LHCN-M2 (cell line): Measurements from ENCODE around the gene PRSS56. TPM values are rescaled to one million over a fixed set of nuclear protein-coding genes. Genes with fewer than 3 reads are reported as not detected.

Experiments used
- DNase-seq: peaks from one replicate; pipeline ENCODE4 v3.0.0-alpha.2; 2012; ENCODE audit warnings: low read depth
- total RNA-seq: library from RNA; depleted of rRNA; stranded (reverse); fragments of >200 nt; gene quantifications from 2 replicates; pipeline ENCODE4 v1.2.3, GENCODE V29; 2014

Gene PRSS56
- total RNA-seq, 1 experiment from 2014 or later = 0.40 TPM

DNA sequence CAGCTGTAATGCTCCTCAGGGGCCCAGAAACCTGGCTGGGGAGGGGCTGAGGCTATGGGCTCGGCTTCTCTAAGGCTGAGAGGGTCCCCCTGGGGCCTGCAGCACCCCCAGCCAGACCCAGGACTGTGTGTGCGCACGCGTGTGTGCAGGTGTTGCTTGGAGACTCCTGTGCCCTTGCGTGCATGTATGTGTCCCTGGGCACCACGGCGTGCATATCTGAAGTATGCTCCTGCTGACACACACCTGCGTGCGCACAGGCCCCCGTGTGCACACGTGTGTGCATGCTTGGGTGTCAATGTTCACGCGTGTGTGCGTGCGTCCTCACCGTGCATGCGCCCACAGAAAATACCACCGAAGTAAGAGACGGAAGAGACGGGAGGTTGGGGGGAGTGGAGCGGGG, 17.7 kb upstream of the PRSS56 start:
- DNase-seq = no peak

DNA sequence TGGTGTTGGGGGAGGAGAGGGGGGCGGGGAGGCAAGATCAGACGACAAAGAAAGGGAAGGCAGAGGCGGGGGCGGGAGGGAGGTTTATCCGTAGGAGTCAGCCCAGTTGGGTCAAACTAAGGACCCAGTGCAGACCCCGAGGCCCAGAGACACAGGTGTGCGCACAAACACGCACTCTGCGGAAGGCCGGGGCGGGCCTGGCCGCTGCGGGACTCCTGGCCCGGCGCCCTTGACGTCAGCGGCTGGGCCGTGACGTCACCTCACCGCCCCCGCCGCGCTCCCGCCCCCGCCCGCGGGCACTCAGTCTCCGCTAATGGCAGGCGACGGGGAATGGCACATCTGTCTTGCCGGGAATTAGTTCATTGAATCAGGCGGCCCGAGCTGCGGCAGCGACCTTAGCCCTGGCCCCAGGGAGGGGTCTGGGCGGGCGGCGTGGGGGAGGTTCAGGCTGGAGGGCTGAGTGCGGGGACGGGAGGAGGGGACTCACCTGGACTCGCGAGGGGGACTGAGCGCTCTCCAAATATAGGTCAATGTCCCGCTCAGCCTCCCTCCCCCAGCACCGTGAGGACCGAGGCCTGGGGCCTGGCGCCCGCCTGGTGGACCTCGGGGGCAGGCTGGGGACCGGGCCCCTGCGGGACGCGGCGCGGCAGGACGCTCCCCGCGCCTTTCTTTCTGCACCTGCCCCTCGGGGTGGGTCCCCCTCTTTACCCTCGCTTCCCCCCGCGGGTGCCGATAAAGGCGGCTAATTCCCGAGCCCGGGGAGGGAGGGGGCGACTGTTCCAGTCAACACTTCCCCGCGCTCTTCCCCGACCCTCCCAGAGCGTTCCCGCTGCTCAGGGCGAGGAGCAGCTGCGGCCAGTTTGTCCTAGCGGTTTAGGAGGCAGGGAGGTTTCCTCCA, 17.0 kb upstream of the PRSS56 start:
- DNase-seq = no peak

DNA sequence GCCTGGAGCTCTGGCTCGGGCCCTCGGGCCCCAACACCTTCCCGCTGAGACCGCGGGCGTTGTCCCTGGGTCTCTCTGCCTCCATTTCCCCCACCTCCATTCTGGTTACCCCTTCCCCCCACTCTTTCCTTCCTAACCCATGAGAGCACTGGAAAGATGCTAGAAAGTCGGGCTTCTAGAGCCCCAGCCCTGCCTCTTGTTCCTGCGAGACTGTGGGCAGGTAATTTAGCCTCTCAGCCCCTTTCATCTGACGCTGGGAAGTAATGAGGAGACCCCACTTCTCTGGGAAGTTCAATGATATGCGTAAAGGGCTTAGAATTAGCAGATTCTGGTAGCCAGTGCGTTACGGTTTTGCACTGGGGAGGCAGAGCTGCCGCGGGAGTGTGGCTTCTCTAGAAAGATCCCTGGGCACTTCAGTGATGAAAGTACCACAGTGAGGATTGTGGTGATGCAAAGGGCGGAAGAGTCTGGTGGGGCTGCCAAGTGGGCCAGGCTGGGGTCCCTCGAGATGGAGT, 16.3 kb upstream of the PRSS56 start:
- DNase-seq = no peak

DNA sequence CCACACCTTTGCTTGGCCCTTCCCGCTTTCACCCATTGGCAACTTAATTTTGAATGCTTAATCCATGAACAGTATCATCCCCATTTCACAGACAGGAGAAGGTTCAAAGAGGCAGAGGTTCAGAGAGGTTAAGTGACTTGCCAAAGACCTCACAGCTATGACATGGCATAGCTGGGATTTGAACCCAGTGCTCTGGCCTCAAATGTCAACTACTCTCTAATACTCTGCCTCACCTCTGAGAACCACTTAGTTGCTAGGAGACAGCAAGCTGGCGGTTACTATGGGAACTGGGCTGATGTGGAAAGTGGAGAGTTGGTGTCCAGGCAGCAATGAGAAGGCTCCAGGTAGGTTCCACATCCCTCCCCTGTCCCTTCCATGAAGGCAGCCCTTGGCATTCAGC, 15.8 kb upstream of the PRSS56 start:
- DNase-seq = no peak

DNA sequence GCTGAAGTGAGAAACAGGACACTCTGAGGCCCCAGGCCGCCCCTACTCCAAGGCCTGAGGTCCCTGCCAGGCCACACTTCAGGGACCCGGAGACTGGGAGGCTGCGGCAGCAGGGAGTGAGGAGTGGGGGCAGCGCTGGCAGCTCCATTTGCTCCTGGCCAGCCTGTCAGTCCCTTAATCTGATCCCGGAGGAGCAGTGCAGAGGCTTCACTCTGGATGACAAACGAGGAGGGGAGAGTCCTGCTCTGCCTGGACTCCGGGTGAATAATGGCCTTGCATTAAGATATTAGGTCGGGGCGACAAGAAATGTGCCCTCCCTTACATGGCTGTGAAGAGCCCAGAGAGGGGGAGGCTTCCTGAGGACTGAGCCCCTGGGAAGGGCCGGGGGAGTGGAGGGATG, 14.3 kb upstream of the PRSS56 start:
- DNase-seq = no peak

DNA sequence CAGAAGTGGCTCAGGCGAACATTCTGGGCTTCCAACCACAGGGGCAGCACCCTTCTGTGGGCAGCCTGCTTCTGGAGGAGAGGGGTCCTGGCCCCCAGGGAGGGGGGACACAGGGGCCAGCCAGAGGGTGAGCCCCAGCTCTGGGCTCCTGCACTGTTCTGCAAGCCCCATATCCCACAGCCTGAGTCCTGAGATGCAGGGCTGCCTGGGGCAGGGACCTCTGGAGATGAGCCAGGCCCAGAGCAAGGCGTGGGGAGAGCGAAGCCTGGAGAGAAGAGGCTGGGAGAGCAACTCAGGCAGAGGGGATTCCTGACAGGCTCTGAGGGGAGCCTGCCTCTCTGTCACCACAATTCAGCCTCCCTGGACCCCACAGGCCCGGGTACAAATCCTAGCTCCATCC, 13.5 kb upstream of the PRSS56 start:
- no peak for DNase-seq

DNA sequence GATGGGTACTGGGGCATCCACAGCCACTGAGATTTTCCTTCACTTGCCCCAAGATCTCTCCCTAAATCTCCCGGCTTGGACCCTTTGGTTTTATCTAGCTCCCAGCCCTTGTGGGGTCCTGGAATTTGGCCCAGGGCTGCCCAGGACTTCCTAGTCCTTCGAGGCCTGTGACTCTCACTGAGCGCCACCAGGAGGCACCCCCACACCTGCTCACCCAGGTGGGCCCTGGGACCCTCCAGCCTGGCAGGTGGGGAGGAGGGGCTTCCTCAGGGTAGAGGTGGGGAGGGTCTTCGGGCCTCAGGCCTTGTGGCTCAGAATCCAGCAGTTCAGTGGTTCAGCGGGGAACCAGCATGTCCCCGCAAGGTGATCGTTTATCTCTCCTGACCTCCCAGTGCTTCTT, 11.9 kb upstream of the PRSS56 start:
- DNase-seq = no peak

DNA sequence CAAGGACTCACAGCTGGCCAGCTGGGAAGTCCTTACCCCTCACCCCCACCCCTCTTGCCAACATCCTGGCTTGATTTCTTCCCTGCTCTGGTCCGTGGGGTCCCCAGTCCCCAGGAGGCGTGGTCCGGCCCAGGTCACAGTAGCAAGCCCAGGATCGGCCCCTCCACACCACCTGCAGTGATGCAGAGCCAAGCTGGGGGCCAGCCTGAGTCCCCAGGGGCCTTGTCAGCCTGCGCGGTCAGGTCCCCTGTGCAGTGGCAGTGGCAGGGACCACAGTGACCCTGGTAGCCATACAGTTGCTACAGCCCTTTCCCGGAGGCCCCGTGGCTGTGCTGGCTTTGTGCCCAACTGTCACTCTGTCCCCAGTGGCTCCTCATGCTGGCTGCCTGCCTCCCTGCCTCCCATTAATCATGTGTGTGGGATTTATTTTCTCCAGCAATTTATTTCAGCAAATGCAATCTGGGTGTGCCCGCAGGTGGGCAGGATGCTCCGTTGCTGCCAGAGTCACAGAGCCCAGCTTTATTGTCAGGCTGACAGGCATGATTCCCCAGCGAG, 8.8 kb upstream of the PRSS56 start:
- no peak for DNase-seq

DNA sequence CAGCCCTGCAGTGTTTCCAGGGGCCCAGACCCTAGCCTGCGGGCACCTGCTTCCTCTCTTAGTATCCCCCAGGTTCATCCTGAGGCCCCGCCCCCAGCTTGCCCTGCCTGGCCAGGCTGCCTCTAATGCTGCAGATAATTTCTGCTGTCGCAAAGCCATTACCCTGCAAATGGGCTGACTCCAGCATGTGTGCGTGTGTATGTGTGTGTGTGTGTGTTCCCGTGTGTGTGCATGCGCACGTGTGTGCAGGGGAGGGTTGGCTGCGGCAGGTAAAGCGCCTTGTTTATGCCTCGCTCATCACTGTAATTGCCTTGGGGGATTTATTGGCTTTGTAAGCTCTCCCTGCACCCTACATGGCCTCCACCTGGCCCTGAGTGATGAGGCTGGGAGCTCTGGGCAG, 7.6 kb upstream of the PRSS56 start:
- no peak for DNase-seq

DNA sequence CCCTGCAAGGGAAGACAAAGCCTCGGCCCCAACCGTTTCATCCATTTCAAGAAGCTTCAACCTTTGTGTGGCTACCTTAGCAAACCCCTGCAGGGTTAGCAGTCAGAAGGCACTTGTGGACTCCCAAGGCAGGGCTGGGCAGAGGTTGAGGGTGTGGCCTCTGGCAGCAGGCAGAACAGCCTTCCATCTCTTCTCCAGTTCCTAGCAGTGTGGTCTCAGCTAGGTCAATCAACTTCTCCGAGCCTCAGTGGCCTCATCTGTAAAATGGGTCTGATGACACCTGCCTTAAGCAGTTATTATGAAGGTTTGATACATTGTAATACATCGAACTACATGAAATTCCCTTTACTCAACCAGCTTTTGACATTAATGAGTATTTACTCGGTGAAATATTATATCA, 6.8 kb upstream of the PRSS56 start:
- DNase-seq = no peak

DNA sequence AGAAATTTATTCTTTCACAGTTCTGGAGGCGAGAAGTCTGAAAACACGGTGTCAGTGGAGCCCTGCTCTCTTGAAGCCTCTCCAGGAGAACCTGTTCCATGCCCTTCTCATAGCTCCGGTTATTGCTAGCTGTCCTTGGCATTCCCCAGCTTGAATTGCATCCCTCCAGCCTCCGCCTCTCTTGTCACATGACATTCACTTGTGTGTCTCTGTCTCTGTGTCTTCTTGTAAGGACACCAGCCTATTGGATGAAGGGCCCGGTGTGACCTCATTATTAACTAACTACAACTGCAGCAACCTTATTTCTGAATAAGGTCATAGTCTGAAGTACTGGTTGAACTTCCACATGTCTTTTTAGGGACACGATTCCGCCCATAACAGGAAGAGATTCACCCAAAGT, 4.5 kb upstream of the PRSS56 start:
- no peak for DNase-seq

DNA sequence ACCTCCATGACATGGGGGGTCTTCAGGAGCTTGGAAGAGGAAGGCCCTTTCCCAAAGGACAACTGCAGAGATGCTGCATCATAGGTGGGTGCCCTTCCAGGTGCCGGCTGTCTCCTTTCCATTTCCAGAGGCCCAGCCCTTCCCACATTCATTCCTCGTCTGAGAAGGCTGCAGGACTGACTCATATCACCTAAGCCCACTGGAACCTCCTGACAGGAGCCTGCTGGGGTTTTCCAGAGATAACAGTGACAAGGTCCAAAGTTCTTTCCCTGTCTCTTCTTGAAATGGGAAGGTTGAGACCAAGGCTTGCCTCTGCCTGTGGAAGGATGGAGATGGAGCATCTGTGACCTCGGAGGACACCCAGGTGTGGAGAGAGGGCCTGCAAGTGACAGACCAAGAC, 3.6 kb upstream of the PRSS56 start:
- no peak for DNase-seq

DNA sequence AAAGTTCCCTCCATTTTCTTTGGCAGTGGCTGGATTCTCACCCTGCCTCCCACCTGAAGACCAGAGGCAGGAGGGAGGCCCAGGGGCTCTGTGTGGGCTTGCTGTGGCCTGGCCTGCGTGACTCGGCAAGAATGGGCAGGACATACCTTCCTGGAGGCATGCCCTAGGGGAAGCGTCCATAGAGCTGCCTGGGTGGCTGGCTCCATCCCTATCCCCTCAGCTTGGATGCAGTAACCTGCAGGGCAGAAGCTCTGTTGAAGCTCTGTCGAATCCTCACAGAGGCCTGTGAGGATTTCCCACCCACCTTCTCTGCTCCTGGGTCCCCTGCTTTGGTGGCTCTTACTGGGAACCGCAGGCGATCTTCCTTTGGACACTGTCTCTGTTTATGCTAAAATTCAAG, 1.3 kb upstream of the PRSS56 start:
- DNase-seq = no peak

DNA sequence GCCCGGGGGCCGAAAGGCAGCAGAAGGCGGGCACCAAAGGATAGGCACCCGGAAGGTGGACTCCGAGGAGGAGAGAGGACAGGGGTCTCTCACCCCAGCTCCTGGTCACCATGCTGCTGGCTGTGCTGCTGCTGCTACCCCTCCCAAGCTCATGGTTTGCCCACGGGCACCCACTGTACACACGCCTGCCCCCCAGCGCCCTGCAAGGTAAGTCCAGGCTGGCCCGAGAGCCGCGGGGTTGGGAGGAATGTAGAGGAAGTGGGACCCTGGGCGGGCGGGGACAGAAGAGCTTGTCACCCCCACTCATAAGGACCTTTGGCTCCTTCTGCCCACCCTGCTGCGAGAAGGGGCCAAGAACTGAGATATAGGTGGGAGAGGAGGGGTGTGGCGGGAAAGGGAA, 301 bp downstream of the PRSS56 start:
- no peak for DNase-seq

DNA sequence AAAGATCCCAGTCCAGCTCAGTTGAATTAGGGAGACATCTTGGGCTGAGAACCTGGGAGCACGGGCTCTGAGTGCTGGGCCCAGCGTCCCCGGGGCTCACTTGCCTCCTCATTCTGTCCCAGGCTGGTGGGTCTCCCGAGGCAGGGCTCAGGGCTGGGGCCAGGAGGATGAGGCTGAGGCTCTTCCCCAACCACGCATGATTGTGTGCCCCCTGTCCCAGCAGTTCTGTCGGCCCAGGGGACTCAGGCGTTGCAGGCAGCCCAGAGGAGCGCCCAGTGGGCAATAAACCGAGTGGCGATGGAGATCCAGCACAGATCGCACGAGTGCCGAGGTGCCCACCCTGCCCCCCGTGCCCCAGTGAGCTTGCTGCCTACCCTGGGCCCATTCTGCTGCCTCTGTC, 910 bp downstream of the PRSS56 start:
- no peak for DNase-seq

DNA sequence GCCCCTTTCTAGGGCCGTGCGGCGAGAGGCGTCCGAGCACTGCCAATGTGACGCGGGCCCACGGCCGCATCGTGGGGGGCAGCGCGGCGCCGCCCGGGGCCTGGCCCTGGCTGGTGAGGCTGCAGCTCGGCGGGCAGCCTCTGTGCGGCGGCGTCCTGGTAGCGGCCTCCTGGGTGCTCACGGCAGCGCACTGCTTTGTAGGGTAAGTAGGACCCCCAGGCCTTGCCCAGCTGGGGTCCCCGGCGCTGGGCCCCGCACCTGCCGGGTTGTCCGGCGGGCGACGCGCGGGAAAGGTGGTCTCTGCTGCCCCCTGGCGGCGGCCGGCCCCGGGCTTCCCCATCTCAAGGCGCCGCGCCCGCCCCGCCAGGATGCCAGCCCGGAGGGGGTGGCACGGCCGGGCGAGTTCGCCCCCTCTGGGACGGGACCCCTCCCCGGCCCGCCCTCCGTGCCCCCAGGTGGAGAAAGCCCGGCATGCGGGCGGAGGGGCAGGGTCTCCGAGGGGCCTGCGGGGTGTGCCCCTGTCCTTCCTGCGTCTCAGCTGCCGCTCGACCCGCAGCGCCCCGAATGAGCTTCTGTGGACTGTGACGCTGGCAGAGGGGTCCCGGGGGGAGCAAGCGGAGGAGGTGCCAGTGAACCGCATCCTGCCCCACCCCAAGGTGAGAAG, 1.9 kb downstream of the PRSS56 start:
- DNase-seq = no peak

DNA sequence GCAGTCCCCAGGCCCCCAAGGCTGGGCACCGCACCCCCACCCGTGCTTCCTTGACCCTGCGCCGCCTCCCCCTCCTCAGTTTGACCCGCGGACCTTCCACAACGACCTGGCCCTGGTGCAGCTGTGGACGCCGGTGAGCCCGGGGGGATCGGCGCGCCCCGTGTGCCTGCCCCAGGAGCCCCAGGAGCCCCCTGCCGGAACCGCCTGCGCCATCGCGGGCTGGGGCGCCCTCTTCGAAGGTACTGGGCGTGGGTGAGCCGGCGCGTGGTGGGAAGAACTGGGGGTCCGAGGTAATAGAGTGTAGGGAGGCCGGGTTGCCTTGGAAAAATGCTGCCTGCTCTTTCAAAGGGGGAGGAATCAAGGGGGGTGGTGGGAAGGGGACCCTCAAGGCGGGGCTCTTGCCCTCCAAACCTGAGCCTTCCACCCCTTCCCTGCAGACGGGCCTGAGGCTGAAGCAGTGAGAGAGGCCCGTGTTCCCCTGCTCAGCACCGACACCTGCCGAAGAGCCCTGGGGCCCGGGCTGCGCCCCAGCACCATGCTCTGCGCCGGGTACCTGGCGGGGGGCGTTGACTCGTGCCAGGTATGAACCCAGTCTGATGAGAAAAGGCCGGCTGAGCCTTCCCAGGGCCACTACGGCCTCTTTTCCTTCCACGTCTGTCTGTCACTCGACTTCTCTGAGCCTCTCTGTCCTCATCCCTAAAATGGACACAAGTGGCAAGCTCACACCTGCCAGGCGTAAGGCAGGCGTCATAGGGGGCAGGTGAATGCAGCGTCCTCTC, 2.6 kb downstream of the PRSS56 start:
- DNase-seq = no peak

DNA sequence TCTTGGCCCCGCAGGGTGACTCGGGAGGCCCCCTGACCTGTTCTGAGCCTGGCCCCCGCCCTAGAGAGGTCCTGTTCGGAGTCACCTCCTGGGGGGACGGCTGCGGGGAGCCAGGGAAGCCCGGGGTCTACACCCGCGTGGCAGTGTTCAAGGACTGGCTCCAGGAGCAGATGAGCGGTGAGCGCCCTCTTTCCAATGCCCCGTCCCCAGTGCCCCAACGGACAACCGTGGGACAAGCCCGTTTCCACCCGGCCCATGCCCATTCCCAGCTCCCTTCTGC, 3.2 kb downstream of the PRSS56 start:
- DNase-seq = no peak

DNA sequence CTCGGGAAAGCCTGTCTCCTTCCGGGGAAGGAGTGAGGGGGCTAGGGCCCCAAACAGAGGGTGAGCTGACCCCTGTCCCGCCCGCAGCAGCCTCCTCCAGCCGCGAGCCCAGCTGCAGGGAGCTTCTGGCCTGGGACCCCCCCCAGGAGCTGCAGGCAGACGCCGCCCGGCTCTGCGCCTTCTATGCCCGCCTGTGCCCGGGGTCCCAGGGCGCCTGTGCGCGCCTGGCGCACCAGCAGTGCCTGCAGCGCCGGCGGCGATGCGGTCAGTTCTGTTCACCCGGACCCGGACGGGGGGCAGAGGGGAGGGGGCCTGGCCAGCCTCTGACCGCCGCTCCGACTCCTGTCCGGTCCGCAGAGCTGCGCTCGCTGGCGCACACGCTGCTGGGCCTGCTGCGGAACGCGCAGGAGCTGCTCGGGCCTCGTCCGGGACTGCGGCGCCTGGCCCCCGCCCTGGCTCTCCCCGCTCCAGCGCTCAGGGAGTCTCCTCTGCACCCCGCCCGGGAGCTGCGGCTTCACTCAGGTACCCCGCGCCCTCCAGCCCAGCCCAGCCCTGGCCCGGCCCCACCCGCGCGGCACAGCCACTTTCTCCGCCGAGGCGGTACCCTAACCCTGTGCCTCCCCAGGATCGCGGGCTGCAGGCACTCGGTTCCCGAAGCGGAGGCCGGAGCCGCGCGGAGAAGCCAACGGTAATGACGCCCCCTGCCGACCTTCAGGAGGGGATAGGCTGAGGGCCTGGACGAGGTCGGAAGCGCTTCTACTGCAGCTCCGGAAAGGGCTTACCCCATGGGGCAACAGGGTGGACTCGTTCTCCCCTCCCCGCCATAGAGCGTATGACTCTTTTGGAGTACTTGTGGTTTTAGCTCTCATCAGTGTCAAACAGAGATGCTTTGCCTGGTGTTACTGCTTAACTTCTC, 3.8 kb downstream of the PRSS56 start:
- peak; percentile 37 for DNase-seq

DNA sequence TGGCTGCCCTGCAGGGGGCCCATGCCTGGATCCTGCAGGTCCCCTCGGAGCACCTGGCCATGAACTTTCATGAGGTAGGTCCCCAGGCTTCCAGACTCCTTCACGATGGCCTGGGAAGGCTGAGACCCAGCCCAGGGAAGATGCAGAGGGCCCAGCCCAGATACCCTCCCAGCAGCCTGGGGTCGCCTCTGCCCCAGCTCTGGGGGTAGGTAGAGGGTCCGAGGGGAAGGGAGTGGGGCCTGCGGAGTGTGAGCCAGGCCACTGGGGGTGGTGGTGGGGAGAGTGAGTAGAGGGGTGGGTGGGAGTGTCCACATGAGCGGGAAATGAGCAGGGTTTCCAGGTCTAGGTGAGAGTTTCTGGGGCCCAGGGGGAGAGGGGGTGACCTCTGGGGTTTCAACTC, 4.6 kb downstream of the PRSS56 start:
- no peak for DNase-seq

DNA sequence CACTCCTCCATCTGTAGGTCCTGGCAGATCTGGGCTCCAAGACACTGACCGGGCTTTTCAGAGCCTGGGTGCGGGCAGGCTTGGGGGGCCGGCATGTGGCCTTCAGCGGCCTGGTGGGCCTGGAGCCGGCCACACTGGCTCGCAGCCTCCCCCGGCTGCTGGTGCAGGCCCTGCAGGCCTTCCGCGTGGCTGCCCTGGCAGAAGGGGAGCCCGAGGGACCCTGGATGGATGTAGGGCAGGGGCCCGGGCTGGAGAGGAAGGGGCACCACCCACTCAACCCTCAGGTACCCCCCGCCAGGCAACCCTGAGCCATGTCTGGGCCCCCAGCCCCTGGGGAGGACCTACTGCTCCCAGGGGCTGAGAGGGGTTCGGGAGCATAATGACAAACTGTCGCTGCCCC, 5.0 kb downstream of the PRSS56 start:
- DNase-seq = no peak
